Activated CD8-positive, alpha-beta memory T cell treated with anti-CD3 and anti-CD28 coated beads, Interleukin-2, amount 50 U/mL, for 1 hour (primary cell): Measurements from ENCODE around the gene PCK2.

Experiments used
- DNase-seq: peaks from one replicate; pipeline ENCODE4 v3.0.0-alpha.2; 2020; ENCODE audit errors: extremely low read depth

PCK2 gene

DNA sequence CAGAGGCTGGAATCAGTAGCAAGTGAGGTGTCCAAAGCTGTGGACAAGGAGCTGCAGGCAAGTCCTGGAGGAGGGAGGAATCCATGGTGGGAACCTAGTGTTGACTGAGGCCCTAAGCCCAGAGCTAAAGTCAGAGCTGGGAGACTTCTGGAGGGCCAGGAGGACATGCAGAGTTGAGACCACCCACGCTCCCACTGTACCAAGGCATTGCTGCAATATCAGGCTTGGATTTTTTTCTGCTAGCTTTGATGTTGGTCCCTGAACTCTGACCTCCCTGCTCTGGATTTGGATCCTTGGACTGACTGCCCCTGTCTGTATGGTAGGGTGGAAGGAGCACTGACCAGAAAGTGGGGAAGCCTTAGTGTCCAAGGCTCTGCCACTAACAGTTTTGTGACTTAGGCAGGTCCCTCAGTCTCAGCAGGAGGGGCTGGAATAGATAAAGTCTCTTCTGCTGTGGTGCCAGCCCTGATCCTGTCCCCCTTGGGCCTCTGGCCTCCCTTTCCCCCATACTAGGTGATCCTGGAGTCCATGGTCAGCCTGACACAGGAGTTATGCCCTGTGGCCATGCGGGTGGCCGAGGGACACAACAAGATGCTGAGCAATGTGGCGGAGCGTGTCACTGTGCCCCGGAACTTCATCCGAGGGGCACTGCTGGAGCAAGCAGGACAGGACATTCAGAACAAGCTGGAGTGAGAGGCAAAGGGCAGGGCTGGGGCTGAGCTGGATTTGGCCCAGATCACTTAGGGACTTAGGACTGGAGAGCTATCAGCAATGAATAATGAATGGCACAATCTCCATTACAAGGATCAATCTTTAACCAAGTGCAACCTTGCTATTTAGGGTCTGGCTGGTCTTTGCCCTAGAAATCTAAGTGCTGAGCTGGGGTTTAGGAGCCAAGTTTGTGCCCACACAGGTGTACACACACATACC lies 32.9 kb upstream of the PCK2 start:
- DNase-seq, result no peak

GRCh38 chr14:24062216-24062980 lies 31.7 kb upstream of the PCK2 start:
- DNase-seq, result no peak

GRCh38 chr14:24063263-24063836 lies 30.8 kb upstream of the PCK2 start:
- DNase-seq, result no peak

GRCh38 chr14:24064091-24064795 lies 29.9 kb upstream of the PCK2 start:
- DNase-seq, result no peak

GRCh38 chr14:24064856-24065255 lies 29.3 kb upstream of the PCK2 start:
- no peak for DNase-seq

GRCh38 chr14:24065408-24065807 lies 28.7 kb upstream of the PCK2 start:
- DNase-seq, result no peak

DNA sequence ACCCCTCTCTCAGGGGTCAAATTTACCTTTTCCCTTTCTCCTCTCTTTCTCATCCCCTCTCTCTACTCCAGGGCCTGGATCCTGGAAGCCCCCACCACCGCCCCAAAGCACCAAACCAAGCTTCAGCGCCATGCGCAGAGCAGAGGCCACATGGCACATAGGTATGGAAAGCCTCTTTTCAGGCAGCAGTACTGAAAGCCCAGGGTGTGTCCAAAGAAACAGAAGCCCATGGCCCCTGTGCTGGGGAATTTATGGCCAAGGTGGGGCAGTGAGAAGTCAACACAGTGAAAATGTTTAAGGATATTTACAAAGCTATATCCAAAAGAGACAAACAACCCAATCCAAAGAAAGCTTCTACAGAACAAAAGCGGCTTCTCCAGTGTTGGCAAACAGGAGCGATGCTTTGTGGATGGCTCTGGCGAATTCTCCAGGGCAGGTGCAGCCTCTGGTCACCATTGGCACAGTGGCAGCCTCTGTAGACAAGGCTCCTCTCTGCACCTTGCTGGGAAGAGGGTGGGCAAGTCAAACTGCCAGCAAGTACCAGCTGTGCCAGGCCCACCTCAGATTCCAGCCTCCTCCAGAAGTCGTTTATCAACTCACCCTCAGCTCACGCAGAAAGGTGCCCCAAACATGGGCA lies 27.5 kb upstream of the PCK2 start:
- DNase-seq, result no peak

DNA sequence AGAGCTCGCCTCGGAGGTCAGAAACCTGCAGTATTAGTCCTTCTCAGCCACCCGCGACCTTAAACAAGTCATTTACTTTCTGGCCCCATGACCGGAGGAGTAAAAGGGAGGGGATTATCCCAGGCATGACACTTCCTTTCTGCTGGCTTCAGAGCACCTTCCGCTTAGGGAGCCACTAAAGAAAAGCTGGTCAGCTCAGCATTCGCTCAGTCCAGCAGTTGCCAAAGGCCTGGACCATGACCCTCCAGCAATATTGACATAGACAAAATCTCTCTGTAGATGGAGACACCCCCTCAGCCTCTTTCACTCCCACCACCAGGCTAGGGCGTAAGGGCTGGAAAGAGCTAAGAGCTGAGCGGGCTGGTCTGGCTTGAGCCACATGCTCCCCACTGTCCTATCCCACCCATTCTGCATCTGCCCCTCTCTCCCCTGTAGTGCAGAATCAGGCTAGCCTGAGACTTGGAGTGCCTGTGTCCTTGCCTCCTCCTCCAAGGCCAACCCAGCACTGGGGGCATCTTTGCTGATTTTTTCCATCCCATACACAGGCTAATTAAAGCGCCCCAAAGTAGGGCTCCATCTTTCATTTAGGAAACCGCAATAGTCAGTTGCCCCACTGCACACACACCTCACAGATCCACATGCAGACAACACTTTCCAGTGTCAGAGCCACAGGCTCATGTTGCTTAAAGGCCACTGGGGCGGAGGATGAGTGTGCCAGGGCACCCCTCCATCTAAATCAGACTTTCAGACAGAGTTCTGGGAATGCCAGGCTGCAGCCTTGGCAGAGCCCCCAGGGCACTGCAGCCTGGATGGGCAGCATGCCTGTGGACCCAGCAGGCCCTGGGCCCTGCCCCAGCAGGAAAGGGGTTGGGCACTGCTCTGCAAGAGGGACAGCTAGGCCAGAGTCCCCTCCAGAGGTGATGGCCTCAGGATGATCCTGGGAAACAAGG lies 26.7 kb upstream of the PCK2 start:
- no peak for DNase-seq

DNA sequence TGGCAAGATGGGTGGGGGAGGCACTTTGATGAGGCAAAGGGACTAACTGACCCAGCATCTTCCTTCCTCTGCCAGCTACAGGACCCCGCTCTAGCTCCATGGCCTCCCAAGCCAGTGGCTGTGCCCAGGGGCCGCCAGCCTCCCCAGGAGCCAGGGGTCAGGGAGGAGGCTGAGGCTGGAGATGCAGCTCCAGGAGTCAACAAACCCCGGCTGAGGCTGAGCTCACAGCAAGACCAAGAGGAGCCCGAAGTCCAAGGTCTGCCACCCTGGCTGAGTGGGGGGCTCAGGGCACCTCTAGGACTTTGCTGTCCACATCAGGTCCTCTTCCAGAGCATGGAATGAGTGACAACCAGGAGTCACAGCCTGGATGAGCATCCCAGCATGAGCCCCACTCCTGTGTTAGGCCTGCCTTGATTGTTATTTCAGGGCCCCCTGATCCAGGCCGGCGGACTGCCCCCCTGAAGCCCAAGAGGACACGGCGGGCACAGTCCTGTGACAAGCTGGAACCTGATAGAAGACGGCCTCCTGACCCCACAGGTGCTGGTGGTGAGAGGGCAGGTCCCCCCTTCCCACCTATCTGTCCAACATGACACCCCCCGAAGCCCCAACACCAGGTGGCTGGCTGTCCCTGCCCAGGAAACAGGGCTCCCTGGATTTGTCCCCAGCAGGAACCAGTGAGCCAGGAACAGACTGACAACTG lies 25.2 kb upstream of the PCK2 start:
- no peak for DNase-seq

- DNase-seq, result no peak
These were observed 24.7 kb upstream of the PCK2 start for GRCh38 chr14:24069411-24069735.

DNA sequence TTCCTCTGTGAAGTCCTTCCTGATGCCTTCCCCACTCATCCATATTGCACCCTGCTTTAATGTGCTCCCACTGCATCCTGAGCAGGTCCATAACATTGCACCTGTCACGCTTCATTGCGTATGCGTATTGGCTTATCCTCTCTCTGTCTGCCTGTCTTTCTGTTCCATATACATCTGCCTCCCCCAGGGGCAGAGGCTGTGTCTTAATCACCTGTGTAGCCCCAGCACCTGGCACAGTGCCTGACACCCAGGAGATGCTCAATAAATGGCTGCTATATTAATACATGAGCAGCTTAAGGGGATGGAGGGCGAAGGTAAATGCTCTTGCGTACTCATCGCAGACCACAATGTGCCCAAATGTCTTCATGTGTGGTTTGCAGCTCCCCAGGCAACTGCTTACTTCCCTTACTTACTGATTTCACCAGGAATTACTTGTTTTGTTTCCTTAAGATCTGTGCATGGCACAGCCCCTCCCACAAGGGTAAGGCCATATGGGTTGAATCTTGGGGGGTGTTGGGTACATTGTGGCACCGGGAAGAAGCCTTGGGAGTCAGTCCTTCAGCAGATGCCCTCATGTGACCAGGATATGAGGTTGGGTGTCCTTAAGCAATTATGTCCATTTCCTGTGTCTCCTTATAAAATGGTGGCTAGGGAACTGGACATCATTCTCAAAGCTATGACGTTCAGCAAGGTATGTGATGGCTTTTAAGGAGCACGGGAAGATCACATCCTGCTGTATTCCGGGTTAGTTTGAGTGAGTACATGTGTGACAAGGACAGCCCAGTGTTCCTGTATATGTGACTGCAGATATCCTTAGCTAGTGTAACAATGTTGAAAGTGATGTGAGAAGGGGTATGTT lies 23.6 kb upstream of the PCK2 start:
- no peak for DNase-seq

- no peak for DNase-seq
These were observed 22.9 kb upstream of the PCK2 start, which contains the start of gene CPNE6 for GRCh38 chr14:24071144-24071697. CPNE6 (plus strand) TSS chr14:24071562; CDS start chr14:24072937, 1,375 bp downstream.

- no peak for DNase-seq
These were observed 22.2 kb upstream of the PCK2 start for GRCh38 chr14:24071836-24072430.

- no peak for DNase-seq
These were observed 21.7 kb upstream of the PCK2 start for GRCh38 chr14:24072436-24072835.

- DNase-seq, result no peak
These were observed 20.9 kb upstream of the PCK2 start for GRCh38 chr14:24072881-24073877.

- no peak for DNase-seq
These were observed 19.3 kb upstream of the PCK2 start for GRCh38 chr14:24074625-24075484.
